Hematopoietic multipotent progenitor cell treated with erythropoietin and hydrocortisone succinate and interleukin-3 and kit ligand, for 17 days (in vitro differentiated cells): ENCODE results near the gene ATXN1.

Experiments
- DNase-seq: peaks from one replicate; pipeline ENCODE4 v3.0.0-alpha.2; 2015; ENCODE audit warnings: low spot score

The ATXN1 gene

DNA sequence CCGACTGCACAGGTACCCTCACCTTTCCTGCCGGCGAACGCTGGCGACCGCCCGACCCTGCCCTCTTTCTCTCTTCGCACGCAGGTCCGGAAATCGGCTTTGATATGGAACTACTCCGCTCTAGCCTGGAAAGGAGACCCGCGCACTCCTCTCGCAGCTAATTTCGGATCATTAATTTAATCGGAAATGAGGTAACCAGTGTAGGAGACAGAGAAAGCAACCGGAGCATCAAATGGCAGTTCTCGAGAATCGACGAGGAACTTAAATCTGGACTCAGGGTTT lies 949 bp upstream of the ATXN1 start:
- DNase-seq = no peak

DNA sequence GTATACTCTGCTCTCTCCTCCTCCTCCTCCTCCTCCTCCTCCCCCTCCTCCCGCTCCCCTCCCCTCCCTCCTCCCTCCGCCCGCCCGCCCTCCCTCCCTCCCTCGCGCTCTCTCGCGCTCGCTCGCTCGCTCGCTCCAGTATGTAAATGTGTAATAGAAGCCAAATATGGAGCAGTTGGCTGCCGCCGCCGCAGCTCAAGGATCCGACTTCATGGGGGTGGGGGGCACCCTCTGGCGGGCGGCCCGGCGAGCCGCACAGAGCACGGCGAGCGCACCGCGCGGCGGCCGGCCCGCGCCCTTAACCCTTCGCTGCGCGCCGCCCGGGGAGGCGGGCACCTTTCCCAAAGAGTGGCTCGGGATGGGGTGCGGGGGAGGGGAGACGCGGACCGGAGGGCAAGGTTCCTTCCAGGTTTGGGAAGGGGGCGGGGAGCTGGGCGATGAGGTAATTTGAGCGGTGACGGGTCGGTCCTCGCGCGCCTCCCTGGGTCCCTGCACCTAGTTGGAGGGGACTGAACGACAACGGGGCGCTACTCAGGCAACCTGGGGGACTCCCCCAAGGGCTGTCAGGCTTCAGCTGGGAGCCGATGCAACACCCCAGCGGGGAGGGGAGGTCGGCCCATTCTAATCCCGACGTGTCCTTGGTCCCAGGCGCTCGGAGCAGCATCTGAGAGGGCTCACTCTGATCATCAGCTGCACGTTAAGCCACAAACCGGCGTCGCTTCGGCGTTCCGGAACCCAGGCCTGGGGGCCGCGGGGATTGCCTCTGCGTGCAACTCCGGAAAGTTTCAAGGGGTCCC lies 409 bp upstream of the ATXN1 start:
- DNase-seq = no peak

DNA sequence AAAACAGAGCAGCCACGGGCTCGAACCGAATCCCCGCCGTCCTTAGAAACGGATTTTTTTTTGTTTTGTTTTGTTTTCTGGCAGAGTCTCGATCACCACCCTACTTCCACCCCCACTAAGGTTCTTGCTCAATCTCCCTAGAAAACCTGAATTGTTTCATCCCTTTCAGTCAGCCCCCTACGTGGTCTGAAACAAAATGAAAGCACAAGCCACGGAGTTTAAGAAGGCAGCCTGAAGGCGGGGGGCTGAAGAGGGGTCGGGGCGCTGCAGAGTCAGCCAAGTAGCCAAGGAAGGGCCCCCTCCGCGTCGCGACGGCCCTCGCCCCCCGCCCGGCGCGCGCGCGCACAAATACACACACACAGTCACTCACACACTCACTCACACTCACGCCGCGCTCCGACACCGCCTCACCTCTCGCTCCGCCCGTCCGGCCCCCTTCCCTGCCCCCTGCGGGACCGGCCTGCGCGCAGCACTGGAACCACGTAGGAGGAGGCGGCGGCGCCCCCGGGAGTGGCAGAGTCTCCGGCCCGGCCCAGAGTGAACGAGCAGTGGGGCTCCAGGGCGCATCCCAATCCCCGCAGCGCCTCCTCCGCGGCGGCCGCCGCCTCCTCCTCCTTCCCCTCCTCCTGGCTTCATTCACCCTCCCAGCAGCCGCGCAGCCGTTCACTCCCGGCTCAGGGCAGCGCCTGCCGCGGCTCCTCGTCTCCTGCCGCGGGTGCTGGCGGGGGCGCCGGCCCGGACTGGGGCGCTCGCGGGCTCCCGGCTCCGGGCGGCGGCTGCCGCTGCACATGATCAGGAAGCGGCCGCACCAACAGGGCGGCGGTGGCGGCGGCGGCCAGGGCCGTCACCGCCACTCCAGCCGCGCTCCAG lies 1.4 kb downstream of the ATXN1 start:
- DNase-seq = no peak

DNA sequence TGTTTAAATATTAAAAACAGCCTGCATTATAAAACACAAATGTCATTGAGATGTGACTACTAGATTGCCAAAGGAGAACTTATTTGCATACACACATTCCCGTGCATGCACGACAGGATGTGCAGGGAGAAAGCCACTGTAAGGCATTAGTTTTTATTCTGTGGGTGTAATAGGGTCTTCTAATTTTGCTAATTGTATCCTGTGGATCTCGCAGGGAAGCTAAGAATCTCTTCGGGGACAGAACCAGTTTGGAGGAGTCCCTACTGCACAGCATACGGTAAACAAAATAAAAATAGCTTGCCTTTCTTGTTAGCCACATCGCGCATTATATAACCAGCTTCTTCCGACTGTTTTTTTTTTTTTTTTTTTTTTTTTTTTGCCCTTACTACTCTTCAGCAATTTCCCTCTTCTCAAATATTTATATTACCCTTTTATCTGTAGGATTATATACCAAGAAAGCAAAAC lies 2.0 kb downstream of the ATXN1 start:
- DNase-seq = no peak

DNA sequence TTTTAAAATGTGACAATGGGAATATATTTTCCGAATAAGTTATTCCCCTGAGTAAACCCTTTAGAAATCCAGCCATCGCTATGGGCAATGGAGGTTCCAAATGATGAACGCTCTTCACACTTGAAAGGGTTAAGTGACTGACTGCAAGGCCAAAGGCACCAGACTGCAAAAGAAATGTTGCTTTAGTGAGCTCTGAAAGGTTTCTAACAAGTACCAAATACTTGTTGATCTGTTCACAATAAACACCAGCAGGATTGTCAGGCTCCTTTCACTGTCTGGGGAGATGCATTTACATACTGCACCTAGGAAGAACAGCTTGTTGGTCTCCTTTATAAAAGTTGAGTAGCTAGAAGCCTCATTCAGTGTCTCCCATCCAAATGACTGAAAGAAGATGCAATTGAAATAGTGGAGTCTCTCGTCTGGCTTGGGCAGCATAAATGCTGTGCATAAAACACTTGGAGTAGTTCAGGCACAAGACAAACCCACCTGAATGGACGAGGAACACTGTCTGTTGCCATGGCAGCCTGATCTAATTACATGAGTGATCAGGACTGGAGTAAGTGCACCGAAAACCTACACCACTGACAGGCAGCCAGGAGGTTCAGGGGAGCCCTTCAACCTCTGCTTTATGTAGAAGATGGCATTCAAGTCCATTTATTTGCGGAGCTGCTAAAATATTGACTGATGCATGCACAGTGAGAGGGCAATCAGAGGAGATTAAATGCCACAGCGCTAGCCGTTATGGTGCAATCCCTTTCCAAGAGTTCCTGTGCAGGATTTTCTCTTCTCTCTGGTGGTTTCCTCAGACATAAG lies 2.9 kb downstream of the ATXN1 start:
- no peak for DNase-seq

DNA sequence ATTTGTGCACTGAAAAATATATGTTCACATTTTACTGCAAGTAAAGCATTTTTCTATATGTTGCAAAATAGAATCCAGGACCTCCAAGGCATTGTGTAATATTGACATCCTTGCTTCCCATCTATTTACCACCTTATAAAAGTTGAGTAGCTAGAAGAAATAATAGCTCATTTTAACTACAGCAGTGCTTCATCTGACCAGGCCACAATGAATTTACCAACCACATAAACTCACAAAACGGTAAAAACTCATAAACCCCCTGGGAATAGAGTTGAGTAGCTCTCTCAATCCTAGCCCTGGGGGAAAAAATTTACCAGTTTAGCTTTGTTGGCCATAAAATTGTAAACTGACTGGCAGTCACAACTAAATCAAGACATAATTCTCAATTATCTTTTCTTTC lies 3.9 kb downstream of the ATXN1 start:
- no peak for DNase-seq

DNA sequence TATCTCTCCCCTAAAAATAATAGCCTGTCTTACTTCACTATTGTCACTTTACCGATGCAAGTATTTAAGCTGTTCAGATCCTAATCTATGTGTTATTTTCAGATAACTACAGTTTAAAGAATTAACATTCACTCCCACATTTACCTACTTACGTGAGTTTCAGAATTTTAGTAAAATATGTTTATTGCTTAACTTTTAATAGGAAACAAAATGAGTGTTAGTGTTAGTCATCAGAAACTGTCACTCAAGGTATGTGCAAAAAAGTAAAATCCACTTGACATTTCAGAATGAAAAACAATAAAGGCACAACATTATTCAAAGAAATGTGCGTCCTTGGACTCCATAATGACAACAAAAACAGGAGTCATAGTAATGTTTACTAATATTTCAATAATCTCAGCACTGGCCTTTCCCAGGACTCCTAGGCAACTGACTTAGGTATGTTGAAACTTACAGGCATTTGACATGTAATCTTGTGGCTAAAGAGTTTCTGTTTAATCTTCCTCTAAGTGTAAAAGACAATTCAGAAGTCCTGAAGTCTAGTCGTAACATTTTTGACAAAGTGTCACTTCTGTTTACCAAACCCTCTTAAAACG lies 4.5 kb downstream of the ATXN1 start:
- no peak for DNase-seq

DNA sequence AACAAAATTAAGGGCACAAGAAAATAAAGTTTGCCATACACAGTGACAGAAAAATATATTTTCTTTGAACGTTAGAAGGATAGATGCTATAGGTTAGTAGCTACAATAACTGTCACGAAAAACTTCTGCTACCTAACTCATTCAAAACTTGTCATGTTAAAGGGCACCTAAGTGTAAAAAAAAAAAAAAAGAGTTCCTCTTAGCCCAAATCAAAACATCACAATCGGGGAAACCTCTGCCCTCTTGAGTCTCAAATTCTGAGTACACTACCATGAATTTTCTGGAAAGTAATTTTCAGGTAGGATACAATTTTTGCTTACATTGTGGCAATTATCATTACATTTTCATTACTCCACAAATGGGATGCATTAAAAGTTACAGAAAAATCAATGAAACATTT lies 5.7 kb downstream of the ATXN1 start:
- DNase-seq = no peak

DNA sequence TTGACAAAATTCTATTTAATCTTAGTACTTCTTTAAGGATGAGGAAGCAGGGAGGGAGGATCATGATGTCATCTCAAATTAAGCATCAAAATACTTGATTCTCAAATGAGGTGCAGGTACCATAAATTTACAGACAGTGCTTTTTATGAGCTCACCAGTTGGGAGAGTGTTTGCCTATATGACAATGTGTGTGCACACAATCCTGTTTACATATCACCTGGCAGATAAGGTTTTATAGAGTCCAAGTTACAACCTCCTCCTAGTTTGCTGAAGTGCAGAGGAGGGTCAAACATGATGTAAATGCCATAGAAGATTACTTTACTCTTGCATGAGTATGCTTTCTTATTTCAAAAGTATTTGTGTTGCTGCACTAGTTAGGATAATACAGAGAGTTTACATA lies 6.4 kb downstream of the ATXN1 start:
- no peak for DNase-seq

DNA sequence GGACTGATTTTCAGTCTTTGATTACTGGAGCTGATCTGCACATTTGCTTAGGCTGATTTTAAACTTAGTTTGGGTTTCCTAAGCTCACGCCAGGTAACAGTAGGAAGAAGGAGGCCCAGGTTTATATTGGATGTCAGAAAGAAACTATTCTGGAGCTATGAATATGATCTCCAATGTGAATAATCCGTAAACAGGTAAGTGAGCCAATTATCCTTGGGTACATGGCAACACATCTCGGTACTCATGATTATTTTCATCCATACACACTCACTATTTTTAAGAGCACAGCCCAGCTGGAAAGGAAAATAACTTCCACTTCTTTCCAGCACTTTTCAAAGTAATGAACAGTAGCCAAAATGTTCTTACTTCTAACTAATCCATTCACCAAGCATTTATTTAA lies 7.0 kb downstream of the ATXN1 start:
- no peak for DNase-seq

DNA sequence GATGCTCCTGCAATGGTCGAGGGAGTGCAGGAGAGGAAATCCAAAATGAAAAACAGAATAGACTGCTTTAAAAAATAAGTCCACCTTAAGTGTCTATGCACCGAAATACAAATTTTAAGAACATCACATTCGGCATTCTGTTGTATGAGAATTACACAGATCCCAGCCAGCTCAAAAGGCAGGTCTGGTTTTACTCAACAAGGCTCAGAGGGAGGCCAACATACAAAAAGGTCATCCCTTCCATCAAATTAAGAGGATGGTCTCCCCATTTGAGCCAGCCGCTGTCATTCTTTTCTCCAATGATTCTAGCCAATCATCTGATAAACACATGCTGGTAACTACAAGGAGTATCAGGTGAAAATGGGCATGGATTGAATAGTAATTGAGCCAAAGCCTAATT lies 7.9 kb downstream of the ATXN1 start:
- DNase-seq = no peak

DNA sequence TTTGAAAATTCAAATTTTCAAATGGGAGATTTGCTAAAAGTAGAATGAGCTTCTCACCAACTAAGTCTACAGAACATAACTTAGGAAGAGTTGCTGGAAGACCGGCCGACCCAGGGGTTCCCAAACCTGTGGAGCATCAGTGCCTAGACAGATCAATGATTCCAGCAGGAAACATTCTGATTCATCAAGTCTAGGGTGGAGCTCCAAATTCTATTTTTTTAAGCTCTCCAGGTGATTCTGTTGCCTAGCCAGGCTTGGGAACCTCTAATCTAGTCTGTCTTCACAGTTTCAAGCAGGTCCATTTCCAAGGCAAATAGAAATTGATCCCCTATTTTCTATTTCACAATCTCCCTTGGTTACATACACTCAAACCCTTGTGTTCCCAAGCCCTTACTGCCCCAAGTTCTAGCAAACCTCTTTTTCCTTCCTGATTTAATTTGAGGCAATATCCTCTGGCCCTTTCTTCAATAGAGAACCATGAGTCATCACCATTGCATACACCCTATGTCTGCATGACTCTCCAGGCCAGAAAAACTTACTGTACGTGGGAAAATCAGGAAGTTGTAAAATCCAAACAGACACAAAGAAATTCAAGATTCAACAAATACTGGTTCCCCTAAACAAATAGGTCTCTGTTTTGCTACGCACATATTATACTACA lies 8.9 kb downstream of the ATXN1 start:
- DNase-seq = no peak

DNA sequence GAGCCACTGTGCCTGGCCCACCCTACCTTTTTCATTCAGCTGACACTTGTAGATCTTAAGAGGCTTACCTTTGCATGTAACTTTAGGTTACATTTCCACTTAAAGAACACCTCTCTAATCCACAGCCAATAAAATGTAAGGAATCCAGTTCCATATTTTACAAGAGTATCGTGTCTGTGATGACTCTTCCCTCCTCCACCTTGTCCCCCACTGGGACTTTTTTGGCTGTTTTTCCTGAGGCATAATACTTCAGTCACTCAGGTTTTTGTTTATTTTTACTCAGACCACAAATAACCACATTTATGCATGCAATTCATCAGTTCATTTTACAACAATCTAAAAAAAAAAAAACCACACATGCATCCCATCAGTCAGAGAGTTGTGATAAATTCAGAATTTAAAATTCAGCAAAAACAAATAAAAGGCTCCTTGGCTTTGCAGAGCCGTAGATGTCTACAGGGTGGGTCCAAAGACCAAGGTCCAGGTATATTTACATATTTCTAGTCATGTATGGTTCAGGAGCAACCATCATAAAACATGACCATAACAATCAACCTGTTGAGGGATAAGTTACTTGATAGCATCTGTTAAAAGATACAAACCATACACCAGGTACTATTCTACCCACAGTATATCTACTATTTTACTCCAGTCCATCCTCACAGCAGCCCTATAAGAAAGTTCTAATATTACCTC lies 9.9 kb downstream of the ATXN1 start:
- DNase-seq = no peak

DNA sequence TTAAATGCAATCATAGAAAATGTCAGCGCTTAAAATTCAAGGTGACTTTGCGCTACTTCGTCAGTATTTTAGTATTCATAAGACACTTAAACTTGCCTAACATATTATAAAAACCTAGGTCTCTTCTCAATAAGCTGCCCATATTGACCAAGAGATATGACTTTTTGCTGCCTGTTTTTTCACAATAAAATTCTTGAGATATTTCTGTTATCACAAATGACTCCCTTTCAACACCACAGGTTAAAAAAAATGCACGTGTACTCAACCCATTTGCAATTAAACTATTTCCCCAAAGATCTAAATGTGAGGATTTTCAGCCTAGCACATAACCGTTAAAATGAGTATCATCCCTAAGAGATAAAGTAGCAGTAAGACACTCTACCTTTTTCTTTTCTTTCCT lies 10.7 kb downstream of the ATXN1 start:
- no peak for DNase-seq

DNA sequence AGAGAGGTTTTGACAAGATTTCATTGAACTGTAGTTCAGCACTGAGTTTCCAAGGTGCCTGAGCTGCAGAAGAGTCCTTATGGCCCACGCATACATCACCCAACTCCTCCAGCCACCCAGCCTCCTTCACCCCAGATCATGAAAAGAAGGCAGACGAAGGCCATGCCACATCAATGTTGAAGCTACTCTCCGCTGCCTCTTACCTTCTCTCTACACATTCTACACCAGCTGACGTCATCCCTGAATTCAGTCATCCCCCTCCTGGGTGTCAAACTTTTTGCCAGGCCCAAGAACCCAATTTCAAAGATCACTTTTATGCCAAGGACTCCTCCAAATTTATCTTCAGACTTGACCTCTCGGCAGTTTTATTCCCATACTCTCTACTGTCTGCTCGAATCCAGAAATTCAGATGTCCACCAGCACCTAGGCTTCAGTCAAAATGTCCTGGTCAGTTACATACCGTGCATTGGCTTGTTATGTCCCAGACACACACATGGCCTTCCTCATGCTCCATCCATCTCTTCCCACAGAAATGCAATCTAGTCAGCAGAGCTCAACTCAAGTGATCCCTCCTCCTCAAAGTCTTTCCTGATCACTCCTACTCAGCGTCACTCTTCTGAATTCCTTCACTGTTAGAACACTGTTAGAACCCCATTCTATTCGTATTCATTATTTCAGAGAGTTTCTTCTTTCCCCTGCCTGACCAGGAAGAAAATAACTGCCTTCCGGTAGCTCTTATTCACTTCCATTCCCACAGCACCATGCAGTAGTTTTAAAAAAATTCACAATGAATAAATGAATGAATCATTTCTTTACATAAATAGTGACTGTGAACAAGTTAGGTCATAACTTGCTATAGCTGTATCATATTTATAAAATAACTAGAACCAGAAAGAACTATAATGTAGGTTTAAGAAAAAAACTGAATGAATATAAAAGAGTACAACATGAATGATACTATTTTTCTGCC lies 11.5 kb downstream of the ATXN1 start:
- DNase-seq = no peak

DNA sequence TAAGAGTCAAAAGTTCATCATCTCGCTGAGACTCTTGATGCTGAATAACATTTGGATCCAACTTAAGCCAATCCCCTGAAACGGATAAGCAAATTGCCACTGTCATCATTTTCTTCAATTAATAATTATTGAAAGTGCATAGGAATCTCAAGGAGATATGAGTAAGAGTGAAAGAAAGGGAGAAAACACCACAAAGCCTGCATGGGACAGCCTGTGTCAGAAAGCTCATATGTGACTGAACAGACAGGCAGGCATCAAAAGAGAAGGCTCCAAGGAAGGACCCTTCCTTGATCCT lies 13.3 kb downstream of the ATXN1 start:
- no peak for DNase-seq

DNA sequence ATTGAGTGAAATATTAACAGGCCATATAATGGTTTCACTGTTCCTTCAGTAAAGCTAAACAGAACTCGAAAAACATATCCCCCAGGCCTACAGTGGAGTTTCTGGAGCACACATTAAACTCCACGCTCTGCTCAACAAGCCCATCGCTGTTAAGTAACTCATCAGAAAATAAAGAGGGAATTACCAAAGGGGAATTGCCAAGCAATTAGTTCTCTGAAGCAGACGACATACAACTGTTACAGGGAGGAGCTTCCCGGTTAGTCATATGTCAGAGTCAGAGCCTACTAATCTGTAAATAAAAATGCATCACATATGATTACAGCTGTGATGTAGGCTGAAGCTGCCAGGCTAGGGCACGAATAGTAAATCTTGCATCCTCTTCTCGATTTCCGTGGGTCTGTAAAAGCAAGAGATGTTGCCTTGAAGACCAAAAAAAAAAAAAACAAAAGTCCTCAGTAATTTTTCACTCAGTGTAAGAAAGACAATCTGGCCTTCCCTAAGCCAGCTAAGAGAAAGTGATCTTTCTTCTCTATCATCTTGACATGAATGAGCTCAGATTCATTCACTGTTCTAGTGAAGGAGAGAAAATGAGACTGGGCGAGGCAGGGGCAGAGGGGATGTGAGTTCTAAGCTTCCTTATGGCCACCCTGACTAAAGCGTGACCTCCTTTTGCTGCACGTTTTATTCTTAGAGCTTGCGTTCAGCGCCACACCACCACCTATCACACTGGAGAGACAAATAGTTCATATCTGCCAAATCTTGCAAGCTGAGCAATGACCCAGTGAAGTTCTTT lies 13.8 kb downstream of the ATXN1 start:
- no peak for DNase-seq

DNA sequence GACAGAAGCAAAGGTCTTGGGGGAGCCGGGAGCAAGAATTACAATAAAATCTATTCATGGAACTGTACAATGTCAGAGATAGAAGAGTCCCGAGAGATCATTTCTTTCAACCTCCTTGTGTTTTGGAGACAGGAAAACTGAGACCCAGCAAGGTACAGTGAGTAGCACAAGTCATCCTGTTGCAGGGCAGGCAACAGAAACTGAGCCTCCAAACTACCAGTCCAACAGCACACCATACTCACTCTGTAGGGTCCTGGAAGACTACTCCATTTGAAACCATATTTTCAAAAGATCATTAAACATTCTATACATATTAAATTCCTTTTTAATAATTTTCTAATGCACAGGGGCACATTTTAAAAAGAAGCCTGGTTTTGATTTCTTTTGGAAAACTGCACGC lies 14.4 kb downstream of the ATXN1 start:
- DNase-seq = no peak

DNA sequence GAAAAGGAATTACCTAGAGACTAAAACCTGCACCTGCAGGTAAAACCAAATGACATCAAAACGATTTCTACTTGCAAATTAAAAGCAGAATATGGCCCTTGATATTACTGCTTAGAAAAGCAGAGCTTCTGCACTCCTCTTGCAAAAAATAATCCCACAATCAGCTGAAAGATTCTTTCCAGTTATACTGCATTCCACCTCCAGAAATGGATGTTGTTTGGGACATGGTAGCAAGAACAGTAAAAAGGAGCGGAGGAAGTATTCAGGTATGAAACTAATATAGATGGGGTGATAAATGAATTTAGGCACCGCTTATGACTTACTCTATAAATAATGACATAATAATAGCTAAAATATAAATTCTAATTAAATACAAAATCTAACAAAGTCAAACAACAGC lies 14.9 kb downstream of the ATXN1 start:
- no peak for DNase-seq
